NCI-H460 (cell line): Measurements from ENCODE around the gene PDK1. TPM values are rescaled to one million over a fixed set of nuclear protein-coding genes. Genes with fewer than 3 reads are reported as not detected.
"Not testable (repeated sequence)": the region's sequence is repeated elsewhere in the genome, so short reads cannot be mapped to it uniquely, and the experiment has no call there.

Source experiments
- DNase-seq: peaks from one replicate; pipeline ENCODE4 v3.0.0-alpha.2; 2016; ENCODE audit warnings: low read depth; ENCODE audit errors: extremely low read depth
- total RNA-seq: library from RNA; depleted of rRNA; stranded (reverse); fragments of >200 nt; shearing (Covaris generic); gene quantifications from 2 replicates; pipeline ENCODE4 v1.2.3, GENCODE V29; 2014

PDK1 gene
- total RNA-seq, 1 experiment from 2014 or later: 49.9 TPM

DNA sequence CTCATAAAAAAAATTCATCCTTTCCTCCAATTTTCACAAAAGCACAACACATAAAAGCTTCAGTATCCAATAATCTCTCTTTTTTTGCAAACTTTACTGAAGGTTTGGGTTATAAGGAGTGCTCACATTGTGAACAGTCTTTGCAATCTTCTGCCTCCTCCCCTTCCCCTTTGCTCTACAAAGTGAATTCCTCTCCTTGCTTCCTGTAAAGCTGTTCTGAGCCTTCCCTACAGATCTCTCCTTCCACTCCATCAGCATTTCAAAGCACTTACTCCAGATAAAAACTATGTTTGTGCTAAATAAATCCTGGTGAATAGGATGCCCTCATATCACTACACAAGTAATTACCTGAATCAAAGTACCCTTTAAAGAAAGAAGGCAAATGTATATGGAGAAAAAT, 4.6 kb upstream of the PDK1 start:
- DNase-seq: no peak

DNA sequence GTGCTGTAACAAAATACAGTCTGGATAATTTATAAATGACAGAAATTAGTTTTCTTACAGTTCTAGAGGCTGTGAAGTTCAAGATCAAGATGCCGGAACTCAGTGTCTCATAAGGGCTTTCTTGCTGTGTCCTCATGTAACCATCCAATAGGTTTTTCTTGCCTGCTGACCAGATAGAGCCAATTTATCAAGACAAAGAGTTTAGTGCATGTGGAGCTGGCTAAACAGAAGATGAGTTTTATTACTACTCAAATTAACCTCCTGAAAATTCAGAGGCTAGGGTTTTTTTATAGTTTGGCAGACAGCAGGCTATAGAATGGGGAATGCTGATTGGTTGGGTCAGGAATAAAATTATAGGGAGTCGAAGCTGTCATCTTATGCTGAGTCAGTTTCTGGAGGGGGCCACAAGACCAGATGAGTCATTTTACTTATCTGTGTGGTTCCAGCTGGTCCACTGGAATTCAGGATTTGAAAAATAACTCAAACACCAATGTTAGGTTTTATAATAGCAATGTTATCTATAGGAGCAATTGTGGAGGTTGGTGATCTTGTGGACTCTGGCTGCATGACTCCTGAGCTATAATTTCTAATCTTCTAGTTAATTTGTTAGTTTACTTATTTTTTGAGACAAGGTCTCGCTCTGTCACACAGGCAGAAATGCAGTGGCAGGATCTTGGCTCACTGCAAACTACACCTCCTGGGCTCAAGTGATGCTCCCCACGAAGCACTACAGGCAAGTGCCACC, 3.2 kb upstream of the PDK1 start:
- DNase-seq: no peak

DNA sequence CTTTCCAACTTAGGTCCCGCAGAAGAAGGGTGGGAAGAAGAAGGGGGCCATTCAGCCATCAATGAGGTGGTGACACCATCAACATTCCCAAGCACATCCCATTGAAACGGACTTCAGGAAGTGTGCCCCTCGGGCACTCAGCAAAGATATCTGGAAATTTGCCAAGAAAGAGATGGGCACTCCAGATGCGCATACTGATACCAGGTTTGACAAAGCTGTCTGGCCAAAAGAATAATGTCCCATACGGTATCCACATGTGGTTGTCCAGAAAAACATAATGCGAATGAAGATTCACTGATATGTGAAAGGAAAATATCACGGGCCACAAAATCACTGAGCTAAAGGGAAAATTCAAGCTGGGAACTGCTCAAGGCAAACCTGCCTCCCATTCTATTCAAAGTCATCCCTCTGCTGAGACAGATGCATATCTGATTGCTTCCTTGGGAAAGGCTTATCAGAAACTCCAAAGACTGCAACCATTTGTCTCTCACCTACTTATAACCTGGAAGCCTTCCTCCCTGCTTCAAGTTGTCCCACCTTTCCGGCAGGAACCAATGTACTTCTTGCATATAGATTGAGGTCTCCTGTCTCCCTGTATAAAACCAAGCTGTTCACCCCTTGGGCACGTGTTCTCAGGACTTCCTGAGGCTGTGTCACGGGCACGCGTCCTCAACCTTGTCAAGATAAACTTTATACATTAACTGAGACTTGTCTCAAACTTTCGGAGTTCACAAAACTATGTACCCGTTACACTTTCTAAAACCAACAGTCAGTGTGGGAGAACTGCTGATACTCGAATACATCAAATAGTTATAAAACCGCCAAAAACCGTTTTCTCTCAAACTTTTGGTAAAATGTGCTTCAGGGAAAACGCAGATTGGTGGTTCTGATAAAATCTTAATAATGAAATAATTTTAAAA, 1.3 kb upstream of the PDK1 start:
- DNase-seq: no peak

DNA sequence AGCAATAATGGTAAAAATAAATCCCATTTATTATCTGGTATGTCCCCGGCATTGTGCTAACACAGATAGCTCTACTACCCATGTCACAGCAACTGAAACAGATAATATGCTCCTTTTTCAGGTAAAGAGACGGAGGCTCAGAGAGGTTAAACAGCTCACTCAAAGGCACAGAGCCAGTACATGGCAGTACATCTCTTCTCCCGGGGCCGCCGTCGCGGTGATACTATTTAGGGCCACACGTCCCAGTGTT, 693 bp upstream of the PDK1 start:
- DNase-seq: no peak

DNA sequence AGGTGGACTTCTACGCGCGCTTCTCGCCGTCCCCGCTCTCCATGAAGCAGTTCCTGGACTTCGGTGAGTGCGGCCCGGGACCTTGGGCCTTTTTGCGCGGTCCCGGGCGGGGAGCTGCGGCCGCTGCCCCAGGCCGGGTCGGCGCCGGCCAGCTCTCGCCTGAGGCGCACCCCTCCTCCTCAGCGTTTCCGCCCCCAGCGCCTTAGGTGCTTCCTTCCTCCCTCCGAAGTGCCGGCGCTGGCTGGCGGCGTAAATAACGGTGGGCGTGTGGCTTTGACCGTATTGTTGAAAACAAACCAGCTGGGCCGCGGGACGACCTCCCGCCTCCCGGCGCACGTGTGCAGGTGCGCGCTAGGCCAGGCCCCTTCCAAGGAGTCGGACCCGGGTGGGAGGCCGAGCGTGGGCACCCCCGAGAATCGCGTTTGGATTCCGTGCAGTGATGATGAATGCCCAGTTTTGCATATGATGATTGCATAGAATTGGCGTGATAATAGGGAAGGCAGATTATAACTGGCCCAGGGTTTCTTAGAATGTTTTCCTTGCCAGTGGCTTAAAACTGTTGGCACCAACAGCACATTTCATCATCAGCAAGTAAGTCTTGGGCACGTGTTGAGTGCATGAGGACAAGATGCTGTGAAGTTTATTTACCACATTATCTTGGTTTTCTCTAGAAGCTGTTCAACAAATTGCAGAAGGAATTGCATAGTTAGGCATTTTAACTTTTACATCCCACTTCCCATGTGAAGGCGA, 569 bp downstream of the PDK1 start:
- peak; percentile 36 for DNase-seq

DNA sequence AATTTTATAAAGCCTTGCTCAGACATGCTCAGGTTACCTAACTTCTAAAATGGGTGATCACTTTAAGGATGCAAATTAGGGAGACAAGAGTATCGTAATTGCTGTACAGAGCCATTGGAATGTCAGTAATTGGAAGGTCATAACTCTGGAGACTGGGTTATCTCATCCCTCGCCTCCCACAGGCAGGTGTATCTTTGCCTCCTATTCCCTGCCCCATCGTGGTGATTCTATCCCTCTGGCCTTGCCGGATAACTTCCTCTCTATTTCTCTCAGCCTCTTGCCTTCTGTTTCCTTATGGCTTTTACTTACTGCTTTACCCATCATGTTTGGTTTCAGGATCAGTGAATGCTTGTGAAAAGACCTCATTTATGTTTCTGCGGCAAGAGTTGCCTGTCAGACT, 2.5 kb downstream of the PDK1 start:
- no peak for DNase-seq

DNA sequence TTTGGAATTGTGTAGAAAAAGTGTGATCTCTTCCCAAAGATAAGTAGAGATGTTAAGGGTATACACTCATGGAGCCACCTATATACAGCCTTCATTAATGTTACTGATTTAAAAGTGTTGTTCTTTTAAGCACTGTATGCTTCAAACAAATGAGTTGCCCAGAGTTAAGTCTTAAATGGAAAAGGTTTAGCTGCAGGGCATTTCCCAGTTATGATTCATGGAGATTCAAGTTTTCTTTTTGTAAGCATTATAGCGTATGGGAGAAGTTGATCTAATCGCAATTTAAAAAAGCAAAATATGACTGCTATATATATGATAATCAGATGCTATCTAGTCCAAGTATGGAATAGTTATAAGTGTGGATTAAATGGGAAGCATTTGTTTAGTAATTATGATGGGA, 4.8 kb downstream of the PDK1 start:
- no peak for DNase-seq

DNA sequence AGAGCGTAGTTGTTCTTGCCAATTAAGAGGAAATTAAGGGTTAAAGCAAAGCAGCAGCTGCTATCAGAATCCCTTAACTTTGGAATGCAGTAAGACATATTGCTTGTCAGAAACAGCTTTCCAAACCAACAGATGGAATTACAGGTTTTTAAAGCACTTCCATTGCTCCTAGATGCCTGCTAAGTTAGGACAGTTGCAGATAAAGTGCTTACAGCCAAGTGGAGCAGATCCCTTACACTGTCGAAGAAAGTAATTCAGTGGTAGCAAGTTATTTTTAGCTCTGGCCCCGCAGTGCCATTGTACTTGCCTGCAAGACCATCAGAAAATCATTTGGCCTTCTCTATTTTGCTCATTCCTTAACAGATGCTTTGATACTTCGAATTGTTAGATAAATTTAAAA, 5.4 kb downstream of the PDK1 start:
- DNase-seq: no peak

DNA sequence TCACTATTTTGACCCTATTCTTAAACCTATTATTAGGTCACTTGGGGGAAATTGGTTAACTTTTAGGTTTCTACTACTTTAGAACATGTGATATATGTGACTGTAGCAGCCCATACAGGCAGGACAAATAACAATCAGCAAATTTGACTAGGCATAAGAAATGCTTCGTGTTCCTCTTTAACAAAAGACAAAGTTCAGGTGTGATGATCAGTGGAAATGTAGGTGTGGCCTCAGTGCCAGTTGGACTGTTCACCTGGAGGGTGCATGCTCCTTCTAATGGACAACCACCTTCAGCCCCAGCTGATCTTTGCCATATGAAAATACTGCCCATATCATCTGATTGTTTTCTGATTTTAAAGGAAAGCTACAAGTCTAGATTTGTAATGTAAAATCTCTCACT, 6.4 kb downstream of the PDK1 start:
- no peak for DNase-seq

DNA sequence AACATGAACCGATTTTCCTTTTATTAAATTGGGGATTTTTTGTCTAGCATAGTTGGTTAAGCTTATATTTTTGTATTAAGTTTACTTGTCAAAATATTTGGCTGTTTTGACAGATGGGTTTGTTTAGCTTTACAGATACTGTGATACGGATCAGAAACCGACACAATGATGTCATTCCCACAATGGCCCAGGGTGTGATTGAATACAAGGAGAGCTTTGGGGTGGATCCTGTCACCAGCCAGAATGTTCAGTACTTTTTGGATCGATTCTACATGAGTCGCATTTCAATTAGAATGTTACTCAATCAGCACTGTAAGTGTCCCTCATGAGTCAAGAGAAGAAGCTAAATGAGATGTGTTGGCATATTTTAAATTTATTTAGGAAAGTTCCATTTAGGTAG, 8.5 kb downstream of the PDK1 start:
- DNase-seq: no peak

DNA sequence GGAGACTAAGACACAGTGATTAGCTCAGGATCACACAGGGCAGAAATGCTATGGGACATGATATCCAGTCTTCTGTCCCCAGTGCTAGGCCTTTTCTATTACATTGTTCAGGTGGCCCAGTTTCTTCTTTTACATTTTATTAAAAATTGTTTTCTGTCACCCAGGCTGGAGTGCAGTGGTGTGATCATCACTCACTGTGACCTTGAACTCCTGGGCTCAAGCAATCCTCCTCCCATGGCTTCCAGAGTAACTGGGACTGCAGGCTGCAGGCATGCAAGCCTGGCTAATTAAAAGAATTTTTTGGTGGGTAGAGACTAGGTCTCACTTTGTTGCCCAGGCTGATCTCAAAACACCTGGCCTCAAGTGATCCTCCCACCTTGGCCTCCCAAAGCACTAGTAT, 15.4 kb downstream of the PDK1 start:
- DNase-seq: no peak

DNA sequence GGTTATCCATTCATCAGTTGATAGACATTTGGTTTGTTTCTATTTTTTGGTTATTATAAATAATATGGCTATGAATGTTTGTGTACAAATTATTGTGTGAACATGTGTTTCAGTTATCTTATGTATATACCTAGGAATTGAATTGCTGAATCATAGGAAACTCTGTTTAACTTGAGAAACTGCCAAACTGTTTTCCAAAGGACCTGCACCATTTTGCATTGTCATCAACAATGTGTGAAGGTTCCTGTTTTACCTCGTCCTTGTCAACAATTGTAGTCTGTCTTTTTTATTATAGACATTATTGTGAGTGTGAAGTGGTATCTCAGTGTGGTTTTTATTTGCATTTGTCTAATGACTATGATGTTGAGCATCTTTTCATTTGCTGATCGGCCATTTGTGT, 17.1 kb downstream of the PDK1 start:
- no peak for DNase-seq

DNA sequence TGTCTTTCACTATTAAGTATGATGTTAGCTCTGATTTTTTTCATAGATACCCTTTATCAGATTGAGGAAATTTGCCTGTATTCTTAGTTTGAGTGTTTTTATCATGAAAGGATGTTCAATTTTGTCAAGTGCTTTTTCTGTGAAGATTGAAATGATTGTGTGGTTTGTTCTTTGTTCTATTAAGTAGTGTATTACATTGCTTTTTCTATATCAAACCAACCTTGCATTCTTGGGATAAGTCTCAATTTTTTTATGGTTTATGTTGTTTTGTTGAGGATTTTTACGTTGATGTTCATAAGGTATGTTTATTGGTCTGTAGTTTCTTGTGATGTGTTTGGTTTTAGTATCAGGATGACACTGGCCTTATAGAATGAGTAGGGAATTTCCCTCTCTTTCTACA, 19.1 kb downstream of the PDK1 start:
- DNase-seq: no peak

DNA sequence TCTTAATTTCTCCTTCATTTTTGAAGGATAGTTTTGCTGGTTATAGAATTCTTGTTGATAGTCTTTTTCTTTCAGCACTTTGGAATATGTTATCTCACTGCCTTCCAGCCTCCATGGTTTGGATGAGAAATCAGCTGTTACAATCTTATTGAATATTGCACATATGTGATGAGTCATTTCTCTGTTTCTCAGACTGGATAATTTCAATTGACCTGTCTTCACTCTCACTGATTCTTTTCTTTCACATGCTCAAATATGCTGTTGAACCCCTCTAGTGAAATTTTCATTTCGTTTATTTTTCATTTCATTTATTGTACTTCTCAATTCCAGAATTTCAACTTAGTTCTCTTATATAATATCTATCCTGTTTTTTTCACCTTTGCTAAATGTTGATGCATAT, 22.2 kb downstream of the PDK1 start:
- DNase-seq: no peak

DNA sequence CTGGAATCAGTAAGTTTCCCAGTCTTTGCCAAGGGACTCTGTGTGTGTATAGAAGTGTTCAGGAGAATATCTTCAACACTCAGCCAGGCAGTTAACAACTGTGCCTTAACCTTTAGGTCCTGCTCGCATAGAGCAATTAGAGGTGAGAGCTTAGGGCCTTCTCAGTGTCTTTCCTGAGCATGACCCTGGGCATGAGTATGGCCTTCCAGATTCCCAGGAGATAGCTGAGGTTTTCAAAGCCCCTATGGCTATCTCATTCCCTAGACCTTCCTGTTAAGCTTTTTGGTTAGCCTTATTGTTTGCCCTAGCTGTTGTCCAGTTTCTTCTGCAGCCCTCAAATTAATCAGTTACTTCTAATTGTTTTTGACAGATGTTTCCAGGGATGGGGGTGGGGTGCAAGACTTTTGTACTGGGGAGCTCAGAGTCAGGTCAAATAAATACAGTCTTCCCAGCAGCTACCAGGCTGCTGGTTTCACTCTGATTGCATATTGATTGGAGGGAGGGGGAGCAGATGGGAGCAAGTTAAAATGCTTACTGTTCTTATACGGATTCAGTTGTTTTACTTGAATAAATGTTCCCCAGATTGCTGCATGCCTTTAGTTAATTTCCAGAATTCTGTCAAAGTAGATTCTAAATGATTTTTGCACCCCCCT, 23.1 kb downstream of the PDK1 start:
- no peak for DNase-seq

DNA sequence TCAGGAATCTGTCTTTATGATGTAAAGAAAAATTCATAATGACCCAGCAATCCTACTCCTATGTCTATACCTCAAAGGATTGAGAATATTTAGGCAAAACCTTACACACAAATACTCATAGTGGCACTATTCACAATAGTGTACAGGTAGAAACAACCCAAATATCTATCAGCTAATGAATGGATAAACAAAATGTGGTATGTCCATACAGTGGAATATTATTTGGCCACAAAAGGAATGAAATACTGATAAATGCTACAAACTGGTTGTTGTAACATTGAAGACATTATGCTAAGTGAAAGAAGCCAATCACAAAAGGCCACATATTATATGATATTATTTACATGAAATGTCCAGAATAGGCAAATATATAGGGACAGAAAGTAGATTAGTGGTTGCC, 24.7 kb downstream of the PDK1 start:
- no peak for DNase-seq

DNA sequence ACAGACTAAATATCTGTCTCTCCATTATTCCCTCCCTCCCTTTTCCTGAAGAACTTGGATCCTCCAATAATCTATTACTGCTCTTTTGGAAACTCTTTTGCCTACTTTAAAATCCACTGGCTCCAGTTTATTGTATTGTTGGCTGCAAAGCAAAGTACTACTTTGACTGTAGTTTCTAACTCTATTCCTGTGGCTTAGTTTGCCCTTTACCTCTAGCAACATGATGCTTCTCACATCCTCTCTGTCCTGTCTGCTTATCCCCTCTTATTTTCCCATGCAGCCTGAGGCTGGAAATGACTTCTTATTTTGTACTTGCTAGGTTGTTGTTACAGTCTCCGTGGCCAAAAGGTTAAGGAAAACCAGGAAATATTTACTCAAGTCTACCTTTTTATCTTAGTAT, 26.8 kb downstream of the PDK1 start:
- DNase-seq: no peak

DNA sequence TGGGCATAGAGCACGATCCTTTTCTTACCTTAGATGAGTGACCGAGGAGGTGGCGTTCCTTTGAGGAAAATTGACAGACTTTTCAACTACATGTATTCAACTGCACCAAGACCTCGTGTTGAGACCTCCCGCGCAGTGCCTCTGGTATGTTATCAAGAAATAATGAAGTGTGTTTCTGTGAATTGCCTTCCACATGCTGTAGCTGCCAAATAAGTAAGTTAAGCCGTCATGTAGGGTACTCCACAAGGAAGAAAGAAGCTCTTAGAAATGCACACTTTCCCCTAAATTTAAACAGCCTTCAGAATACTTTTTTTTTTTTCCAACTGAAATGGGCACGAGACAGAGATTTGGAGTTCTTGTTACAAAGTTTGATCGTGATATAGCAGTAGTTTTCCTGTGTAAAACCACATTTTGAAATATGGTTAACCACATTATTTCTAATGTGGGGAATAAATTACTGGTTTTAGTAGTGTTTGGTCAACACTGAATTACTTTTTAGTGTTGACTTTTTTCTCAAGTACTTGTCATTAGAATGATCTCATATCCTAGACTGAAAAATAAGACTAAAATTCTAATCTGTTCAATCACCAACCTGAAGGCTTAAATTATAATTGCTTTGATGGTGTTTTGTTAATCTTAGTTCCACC, 30.5 kb downstream of the PDK1 start:
- DNase-seq: no peak

DNA sequence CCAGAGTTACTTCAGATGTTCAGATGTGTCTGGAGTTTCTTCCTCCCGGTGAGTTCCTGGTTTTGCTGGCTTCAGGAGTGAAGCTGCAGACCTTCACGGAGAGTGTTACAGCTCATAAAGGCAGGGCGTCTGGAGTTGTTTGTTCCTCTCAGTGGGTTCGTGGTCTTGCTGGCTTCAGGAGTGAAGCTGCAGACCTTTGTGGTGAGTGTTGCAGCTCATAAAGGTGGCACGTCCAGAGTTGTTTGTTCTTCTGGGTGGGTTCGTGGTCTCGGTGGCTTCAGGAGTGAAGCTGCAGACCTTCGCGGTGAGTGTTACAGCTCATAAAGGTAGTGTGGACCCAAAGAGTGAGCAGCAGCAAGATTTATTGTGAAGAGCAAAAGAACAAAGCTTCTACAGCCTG, 31.3 kb downstream of the PDK1 start:
- DNase-seq: not testable (repeated sequence)

DNA sequence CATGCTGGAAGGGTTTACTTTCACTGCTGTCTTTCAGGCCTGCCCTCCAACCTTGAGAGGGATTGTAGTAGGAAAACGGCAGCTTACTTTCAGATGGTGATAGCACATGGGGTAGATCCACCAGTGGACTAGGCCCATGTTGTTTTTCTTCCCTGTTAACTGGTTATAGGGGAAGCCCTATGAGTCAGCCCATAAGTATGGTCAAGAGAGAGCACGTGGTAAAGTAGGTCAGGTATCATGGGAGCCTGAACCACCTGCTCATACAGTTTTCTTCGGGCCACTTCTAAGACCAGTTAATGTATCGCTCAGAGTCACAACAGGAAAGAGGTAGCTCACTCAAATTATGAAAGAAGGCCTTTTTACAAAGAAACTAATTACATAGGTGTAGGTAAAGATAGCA, 33.0 kb downstream of the PDK1 start:
- no peak for DNase-seq

DNA sequence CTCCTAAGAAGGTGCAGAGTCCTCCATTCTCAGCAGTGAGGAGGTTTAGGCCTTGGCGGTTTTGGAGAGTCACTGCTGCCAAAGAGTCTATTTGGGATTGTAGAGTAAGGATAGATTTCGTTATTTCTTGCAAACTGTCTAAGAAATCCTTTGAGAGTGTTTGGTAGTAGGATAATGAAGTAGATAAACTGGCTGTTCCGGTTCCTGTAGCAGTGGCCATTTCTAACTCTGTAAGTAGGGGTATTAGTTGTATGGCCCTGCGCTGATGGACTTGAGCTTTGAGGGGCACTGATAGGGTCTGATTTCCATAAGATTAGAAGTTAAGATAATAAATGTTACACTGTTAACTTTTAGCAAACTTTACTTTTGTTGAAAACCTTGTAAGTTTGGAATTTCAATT, 35.5 kb downstream of the PDK1 start:
- not testable (repeated sequence) for DNase-seq
